HUES6 (cell line): ENCODE data around the gene HEXA.

Experiments used
- H3K27ac ChIP-seq: 2 replicates; pipeline ENCODE4 v1.7.0; 2013; ENCODE audit warnings: low read depth, mild to moderate bottlenecking, low read length, inconsistent platforms
- H3K27me3 ChIP-seq: 2 replicates; pipeline ENCODE4 v1.6.1; 2013; ENCODE audit warnings: low read length; ENCODE audit not compliant: control insufficient read depth, insufficient read depth
- H3K36me3 ChIP-seq: 2 replicates; pipeline ENCODE4 v1.6.1; 2013; ENCODE audit warnings: low read length; ENCODE audit not compliant: control insufficient read depth, insufficient read depth
- H3K4me1 ChIP-seq: 2 replicates; pipeline ENCODE4 v1.6.1; 2013; ENCODE audit warnings: low read length; ENCODE audit not compliant: control insufficient read depth, insufficient read depth
- H3K4me3 ChIP-seq: 2 replicates; pipeline ENCODE4 v1.5.1; 2013; ENCODE audit warnings: low read depth, low read length
- H3K9ac ChIP-seq: one replicate; pipeline ENCODE4 v1.6.1; 2013; ENCODE audit warnings: mild to moderate bottlenecking, low read length
- H3K9me3 ChIP-seq: 2 replicates; pipeline ENCODE4 v1.6.1; 2013; ENCODE audit warnings: low read depth, low read length; ENCODE audit not compliant: control insufficient read depth, insufficient read depth

HEXA gene

DNA sequence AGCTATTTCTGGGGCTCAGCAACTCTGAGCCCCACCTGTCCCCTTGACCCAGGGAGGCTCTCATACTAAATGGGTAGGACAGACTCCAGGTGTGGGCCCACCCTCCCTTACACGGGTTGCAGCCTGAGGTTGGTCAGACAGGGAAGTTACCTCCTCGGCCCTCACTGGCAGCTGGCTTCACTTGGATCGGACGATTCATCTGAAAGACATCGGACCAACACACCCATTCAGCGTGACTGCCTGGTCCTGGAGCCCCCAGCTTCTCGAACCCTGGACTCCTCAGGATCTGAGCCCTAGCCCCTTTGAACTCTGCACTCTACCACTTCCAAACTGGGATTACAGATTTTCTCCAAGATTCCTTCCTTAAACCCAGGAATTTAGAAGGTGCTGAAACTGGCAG lies 71.2 kb downstream of the HEXA start:
- H3K9ac ChIP-seq: no peak overlapping the region
- no peaks in the 10 kb centered on the region for H3K4me1 ChIP-seq
- no peaks in the 10 kb centered on the region for H3K9me3 ChIP-seq
- H3K36me3 ChIP-seq: no peaks in the 10 kb centered on the region
- peaks cover 31% of the 10 kb centered on the region for H3K27me3 ChIP-seq
- H3K27ac ChIP-seq: no peak overlapping the region
- no peak overlapping the region for H3K4me3 ChIP-seq

DNA sequence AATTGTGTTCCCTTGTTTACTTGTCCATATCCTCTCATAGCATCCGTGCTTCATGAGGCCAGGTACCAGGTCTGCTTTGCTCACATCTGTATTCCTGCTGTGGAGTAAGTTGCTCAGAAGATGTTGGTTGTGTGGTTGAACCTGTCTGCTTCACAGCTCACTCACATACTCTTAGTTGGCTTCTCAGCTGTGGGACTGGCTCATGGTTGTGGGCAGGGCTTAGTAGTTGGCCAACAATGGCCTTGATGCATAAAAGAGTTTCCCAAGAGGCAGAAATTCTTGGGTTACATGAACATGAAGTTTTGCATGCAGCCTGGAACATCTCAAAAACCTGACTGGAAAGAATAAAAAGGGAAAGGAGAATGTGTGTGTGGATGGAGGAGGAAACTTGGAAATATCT lies 72.9 kb downstream of the HEXA start:
- no peaks in the 10 kb centered on the region for H3K4me1 ChIP-seq
- no peak overlapping the region for H3K9ac ChIP-seq
- H3K4me3 ChIP-seq: no peak overlapping the region
- no peaks in the 10 kb centered on the region for H3K9me3 ChIP-seq
- H3K27ac ChIP-seq: no peak overlapping the region
- peaks cover 22% of the 10 kb centered on the region for H3K27me3 ChIP-seq
- no peaks in the 10 kb centered on the region for H3K36me3 ChIP-seq
